Occipital lobe (tissue), 2 donors: Measurements from ENCODE around the gene SERPINB10. TPM values are rescaled to one million over a fixed set of nuclear protein-coding genes. Genes with fewer than 3 reads are reported as not detected.
"Not testable (repeated sequence)": the region's sequence is repeated elsewhere in the genome, so short reads cannot be mapped to it uniquely, and the experiment has no call there.

Source experiments
- DNase-seq: peaks from one replicate; lab custom pipeline; 2025; lab: John Stamatoyannopoulos, UW
- total RNA-seq: library from RNA; depleted of rRNA; stranded (reverse); fragments of >200 nt; gene quantifications from one replicate; pipeline ENCODE4 v1.2.3, GENCODE V29; 2014

SERPINB10 gene
- total RNA-seq, 1 donor from 2014 or later: not detected

DNA sequence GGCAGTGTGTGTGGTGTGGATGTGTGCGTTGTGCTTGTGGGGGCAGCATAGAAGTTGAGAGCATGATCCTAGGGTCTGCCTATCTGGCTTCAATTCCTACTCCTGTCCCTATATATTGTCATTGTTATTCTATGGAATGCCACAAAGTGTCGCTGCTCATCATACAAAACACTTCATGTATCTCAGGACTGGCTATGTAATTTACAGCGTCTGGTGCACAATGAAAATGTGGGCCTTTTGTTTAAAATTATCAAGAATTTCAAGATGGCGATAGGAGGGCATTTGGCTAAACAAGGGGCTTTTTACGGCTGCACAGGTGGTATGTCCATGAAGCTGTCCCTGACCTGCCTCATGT is 16.8 kb upstream of the SERPINB10 start:
- no peak for DNase-seq

DNA sequence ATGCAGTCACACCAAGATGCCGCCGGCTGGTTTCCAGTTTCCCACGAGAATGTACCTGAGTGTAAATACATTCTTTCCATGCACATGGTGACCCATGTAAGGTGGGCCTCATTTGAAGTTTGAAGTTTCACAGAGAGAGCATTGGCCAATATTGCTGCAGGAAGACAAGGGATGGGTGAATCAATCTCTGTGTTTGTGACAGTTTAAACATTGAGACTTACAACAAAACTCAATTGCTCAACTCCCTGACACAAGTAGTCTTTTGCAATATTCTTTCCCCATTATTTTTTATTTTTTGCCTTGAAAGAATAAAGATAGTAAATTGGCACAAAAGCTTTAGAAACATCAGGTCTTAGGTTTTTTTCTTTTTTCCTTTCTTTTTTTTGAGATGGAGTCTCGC is 15.2 kb upstream of the SERPINB10 start:
- no peak for DNase-seq

DNA sequence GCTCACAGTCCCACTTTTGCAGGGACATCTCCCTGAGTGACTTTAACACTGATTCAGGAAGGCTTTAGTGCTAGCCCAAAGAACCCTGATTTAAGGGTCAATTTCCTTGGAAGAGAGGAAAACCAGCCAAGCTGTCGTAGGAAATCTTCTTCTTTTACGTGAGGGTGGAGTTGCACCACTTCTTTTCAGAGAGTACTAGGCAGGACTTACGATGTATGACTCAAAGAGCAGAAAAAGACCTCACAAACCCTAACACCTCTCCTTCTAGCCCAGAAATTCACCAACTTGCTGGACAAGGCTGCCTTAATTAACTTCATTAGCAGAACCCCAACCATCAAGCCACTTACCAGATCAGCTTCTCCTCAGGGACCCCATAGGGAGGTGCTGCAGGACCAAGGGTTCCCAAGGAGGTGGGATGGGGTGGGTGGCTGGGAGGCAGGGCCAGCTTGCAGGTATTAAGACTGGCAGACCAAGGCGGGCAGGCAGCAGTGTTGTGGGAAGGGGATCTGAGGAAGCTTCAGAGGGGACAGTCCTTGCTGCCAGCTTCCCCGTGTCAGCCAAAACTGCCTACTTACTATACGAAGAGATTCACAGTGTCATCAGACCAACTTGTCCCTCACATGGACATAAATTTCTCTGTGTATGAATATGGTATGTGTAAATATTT is 13.5 kb upstream of the SERPINB10 start:
- no peak for DNase-seq

DNA sequence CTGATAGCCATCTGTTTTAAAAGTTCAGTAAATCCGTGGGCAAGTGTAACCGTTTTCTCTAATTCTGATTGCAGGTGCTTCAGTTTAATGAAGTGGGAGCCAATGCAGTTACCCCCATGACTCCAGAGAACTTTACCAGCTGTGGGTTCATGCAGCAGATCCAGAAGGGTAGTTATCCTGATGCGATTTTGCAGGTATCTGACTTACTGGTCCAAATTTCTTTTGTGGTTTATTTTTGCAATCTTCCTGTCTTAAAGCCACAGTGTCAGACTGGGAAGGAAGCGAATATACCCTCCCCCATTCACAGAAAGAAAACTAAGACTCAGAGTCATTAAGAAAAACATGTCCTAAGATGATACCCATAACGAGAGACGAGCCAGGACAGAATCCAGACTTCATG is 12.6 kb upstream of the SERPINB10 start:
- no peak for DNase-seq

DNA sequence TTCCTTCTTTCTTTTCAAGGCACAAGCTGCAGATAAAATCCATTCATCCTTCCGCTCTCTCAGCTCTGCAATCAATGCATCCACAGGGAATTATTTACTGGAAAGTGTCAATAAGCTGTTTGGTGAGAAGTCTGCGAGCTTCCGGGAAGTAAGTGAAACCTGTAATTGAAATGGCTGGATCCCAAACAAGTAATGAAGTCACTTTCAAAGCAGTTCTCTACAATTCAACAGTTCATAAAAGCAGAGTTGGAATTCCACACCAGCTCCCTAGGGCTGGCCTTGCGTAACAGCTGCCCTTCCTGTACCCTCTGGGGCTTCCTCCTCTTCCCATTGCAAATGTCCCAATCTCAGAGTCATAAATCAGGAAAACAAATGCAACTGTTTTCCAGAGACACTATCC is 10.7 kb upstream of the SERPINB10 start:
- no peak for DNase-seq

DNA sequence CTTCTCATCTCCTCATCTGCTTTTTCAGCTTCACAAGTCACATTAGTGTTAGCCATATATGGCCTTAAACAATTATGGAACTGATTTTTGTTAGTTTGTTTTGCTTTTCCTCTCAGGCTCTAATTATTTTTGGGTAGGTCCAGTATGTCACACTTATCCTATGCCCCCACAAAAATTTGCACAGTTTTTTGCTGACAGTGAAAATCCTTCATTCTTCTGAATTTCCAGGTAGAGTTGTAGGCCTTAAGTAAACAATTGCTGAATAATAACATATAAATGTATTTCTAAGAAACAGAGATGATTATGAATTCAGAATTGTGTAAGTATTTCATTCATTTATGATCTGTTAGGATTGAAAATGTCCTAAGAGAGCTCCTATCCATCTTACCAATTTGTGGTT is 8.6 kb upstream of the SERPINB10 start:
- no peak for DNase-seq

DNA sequence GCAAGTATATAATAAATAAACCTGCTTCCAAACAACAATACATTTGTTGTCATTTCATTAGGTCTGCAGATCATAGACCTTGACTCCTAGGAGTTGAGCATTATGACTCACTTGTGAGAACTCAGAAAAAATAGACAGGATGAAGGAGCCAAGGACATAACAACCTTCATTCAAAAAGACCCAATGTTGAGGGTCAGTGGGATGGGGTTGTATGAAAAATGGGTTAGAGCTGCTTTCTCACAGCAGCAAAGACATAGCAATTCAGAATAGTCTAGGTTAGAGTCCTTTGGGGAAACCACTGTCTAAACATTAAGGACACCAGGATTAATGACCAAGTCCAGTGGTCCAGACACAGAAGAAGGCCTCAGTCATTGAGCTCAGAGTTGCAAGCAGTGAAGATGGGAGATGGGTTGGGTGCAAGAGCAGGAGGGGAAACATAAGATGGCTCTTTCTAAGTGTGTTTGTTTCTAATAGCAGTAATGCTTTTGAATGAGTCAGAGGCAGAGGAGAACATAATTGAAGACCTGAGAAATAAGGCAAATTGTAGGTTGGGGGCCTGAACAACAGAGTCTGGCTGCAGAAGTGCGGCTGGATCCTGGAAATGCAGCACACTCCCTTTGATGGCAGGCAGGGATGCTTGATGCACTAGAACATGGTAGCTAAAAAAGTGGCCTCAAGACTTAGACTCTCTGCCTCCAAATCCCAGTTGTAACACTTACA is 3.7 kb upstream of the SERPINB10 start:
- DNase-seq: no peak

DNA sequence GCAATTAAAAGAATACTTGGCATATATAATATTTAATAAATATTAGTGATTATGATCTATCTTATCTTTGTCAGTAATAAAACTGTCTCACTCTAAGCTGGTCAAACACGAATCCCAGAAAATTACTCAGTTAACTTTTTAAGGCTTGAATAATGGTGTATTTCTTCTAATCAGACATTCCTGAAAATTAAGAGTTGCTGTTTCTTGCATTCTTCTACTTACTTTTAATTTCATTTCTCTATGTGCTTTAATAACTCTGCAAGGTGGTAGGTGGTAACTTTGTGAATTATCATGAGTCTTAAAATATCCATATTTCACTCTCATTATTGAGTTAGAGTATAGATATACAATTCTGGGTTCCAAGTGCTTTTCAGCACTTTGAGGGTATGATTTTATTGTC is 3.1 kb upstream of the SERPINB10 start:
- no peak for DNase-seq

DNA sequence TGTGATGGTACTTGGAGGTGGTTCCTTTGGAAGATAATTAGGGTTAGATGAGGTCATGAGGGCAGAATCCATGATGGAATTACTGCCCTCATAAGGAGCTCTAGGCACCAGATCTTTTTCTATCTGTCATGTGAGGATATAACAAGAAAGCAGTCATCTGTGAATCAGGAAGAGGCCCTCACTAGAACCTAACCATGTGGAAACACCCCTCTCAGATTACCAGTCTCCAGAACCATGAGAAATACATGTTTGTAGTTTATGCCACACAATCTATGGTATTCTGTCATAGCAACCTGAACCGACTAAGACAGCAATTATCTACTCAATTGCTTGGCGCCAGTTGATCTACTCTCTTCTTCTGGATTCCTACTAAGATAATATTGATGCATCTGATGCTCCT is 2.4 kb upstream of the SERPINB10 start:
- DNase-seq: no peak

DNA sequence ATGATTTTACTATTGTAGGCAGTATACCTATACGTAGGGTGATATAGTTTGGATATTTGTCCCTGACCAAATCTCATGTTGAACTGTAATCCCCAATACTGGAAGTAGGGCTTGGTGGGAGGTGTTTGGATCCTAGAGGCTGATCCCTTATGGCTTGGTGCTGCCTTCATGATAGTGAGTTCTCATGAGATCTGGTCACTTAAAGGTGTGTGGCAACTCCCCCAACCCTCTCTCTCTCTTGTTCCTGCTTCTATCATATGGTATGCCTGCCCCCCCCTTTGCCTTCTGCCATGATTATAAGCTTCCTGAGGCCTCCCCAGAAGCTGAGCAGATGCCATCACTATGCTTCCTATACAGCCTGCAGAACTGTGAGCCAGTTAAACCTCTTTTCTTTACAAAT is 1.7 kb upstream of the SERPINB10 start:
- no peak for DNase-seq

DNA sequence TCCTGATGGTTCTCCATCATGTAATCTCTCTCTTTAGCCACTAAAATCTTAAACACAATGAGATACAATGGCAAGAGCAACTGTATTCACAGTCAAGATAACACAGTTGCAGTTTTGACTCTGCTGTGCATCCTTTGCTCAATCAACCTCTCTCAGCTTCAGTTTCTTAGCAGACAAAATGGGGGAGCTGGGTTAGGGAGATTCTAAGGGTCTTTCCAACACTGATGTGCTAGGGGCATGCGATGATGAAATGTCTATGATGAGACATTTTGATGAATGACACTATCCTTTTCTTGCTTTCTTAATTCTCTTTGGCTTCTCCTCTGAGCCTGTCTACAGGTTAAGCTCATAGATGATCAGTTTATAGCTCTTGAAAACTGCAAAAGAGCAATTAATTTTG is 1.1 kb downstream of the SERPINB10 start:
- DNase-seq: no peak

DNA sequence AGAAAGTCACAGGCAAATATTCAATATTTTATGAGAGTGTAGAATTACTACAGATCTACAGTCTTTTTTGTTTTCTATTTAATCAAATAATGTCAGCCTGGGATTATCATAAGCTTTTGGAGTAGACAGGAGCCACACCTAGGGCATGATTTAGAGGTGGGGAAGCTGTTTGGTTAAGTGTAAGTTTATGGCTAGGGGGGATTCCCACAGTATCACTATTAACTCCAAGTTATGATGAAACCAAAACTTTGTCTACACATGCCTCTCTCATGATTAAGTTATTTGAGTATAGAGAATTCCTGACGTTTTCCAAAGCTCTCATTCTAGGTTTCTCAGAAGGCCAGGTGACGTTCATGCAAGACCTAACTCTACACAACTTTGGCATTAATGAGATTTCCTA is 2.1 kb downstream of the SERPINB10 start:
- no peak for DNase-seq

DNA sequence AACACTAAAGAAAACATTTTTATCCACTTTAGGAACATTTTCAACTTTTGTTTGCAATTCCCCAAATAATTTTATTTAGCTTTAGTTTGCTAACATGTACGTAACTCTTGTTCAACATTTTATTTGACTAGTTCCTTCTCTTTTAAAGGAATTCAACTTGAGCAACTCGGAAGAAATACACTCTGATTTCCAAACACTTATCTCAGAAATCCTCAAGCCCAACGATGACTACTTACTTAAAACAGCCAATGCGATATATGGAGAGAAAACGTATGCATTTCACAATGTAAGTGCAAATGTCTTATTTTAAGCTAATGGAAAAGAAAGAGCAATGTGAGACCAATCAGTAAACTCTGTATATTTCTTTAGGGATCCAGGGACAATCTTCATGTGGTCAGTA is 10.1 kb downstream of the SERPINB10 start:
- DNase-seq: no peak

DNA sequence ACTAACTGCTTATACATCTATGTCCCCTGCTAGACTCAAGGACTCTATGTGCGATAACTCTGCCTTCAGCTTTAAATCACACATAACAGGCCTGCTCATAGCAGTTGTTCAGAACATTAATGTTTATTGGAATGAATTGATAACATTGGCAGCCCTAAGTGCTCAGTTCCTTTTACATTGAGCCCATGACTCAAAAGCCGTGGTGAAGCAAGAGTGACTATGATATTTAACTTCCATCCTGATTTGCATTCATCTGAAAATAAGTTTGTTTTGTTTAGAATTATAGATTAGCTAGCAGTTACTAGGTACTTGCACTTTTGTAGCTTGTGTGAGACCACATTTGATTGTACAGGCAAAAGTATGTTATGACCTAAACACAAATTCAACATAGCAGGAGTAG is 14.3 kb downstream of the SERPINB10 start:
- no peak for DNase-seq

DNA sequence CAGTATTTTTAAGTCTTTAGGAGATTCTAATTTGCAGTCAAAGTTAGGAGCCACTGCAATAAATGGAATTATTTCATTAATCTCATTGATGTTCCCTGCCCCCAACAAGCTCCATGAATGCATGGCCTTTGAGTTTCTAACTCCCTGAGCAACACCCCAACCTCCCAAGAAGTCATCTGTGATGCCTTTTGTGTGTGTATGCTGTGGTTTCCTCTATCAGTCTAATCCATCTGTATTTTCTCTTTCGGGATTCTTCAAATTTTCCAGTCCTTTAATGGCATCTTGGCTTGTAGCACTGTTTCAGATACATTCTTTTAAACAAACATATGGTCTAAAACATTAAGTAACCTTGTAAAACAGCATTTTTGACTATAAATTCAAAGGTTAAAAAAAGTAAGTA is 16.8 kb downstream of the SERPINB10 start:
- no peak for DNase-seq

DNA sequence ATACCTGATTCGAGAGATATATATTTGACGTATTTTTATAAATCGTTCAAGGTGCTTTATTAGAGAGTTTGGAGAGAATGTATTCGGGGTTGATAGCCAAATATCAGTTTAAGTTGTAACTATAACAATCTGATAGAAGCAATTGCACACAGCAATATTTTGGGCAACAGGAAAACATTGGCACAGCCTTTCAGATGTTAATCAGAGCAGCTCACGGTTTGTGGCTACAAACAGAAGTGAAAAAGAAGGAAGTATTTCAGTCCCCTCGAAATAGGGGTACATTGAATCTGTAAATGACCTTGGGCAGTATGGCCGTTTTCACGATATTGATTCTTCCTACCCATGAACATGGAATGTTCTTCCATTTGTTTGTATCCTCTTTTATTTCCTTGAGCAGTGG is 20.6 kb downstream of the SERPINB10 start:
- no peak for DNase-seq

DNA sequence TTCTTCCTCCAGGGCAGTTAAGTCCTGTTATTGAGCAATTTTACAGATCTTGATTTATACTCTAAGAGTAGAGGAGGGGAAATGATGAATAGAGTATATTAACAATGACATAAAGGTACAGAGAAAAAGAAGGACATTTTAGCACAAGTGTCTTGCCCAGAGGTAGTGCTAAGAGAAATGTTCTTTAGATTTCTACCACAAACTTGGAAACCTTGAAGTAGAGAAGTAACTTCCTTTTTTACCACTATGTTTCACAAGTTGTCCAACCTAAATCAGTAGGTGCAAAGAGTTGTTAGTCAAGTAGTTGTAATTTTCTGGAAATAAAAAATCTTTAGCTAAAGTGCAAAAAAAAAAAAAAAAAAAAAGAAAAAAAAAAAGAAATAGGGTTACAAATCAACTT is 21.6 kb downstream of the SERPINB10 start:
- not testable (repeated sequence) for DNase-seq

DNA sequence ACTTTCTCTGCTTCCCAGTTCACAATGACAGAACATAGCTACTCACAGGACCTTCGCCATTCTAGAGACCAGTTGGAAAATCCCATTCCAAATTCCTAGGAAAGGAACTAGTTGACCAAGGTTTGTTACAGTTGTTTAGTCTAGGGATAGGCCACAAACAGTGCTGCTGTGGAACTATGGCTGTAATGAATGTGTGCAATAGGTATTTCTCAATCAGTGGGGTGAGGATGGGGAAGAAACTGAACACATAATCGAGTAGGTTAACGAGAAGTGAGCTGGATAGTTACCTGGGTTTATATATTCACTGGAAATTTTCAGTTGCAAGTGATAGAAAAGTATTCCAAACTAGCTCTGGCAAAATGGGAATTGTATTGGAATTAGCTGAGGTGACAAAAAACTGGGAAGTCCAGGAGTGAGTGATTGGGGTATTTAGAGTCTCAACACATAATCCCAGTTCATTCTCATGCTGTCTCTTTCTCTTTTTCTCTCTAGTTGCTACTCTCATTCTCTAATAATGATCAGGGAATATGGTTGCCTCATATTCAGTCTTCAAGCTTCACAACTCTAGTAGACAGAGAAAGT is 23.1 kb downstream of the SERPINB10 start:
- no peak for DNase-seq

DNA sequence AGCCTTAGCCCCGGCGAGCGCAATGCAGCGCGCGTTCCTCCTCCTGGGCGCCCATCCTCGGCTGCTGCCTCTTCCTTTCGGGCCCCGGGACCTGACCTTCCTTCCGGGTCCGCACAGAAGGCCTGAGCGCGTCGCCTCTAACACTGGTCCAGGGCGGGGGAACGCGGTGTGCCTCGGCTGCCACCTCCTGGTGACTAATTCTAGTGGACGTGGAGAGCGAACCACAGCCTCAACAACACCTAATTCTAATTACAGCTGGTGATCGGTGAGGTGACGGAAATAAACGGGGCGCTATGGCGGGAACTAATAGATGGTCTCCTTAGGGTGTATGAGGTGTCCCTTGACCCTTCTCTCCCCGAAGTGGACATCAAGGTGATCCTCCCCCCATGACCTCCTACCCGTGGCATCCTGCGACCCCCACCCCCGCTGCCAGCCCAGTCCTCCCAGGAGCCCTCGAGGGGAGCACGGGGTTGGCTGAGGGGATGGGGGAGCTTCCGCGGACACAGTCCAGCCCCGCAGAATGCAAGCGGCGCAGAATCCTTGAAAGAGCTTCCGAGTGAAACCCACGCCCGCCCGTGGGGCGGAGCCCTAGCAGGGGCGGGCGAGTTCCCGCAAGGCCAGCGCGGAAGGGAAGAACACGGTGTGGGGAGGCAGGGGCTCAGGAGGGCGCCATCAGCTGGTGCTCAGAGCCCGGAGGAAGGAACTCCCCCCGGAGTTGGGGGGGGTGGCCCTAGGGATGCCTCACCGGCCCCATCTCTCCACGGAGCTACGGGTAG is 28.6 kb downstream of the SERPINB10 start:
- DNase-seq: peak; percentile 47

DNA sequence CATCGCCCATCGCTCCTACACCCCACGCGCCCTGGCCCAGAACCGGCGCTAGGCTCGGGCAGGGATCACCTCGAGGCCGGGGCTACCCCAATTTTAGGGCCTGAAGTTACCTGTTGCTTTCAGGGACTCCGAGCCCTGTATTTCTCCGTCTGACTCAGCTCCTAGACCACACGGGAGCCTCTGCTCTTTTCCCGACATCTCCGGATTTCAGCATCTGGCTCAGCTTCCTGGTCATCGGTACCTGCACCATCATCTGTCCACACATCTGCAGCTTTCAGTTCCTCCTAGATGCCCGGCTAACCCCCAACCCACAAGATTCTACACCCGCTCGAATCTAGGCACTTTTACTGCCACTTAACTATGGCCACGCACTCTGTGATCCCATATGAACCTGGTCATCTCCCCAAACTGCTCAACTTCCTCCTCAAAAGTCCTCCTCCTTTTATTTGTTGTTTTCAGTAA is 29.2 kb downstream of the SERPINB10 start:
- DNase-seq: no peak

DNA sequence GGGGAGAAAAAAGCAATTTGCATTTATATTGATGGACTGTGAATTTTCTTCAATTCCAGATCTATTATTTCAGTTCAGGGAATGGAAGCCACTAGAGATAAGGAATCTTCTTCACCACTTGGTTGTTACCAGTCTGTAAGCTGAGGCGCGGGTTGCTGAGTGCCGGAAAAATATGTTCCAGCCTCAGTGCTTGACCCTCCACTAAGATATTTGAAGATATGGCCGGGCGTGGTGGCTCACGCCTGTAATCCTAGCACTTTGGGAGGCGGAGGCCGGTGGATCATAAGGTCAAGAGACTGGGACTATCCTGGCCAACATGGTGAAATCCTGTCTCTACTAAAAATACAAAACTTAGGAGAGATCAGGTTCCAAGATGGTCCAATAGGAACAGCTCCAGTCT is 32.2 kb downstream of the SERPINB10 start:
- no peak for DNase-seq

DNA sequence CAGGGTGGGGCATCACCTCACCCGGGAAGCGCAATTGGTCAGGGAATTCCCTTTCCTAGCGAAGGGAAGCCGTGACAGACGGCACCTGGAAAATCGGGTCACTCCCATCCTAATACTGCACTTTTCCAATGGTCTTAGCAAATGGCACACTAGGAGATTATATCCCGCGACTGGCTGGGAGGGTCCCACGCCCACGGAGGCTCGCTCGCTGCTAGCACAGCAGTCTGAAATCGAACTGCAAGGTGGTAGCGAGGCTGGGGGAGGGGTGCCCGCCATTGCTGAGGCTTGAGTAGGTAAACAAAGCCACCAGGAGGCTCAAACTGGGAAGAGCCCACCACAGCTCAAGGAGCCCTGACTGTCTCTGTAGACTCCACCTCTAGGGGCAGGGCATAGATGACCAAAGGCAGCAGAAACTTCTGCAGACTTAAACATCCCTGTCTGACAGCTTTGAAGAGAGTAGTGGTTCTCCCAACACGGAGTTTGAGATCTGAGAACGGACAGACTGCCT is 32.8 kb downstream of the SERPINB10 start:
- not testable (repeated sequence) for DNase-seq
